HG02759 (cell line): Measurements from ENCODE around the gene JAZF1.

Experiments
- ATAC-seq: cut with Tn5 transposase; IDR thresholded peaks from one replicate; pipeline ENCODE4 v1.9.1; 2021; ENCODE audit warnings: mild to moderate bottlenecking, moderate library complexity; ENCODE audit not compliant: unreplicated experiment

The JAZF1 gene

GRCh38 chr7:28078036-28078901 lies 102.3 kb downstream of the JAZF1 start:
- no peak for ATAC-seq

- ATAC-seq: no peak
Observed at GRCh38 chr7:28077616-28078015, 103.0 kb downstream of the JAZF1 start.

- no peak for ATAC-seq
Observed at GRCh38 chr7:28076423-28077200, 104.0 kb downstream of the JAZF1 start.

- no peak for ATAC-seq
Observed at GRCh38 chr7:28075674-28076358, 104.8 kb downstream of the JAZF1 start.

GRCh38 chr7:28072876-28073514 lies 107.6 kb downstream of the JAZF1 start:
- no peak for ATAC-seq

GRCh38 chr7:28071570-28071969 lies 109.0 kb downstream of the JAZF1 start:
- ATAC-seq: no peak

GRCh38 chr7:28070297-28071055 lies 110.1 kb downstream of the JAZF1 start:
- ATAC-seq: no peak

- ATAC-seq: no peak
Observed at GRCh38 chr7:28069807-28070206, 110.8 kb downstream of the JAZF1 start.

- no peak for ATAC-seq
Observed at GRCh38 chr7:28069388-28069787, 111.2 kb downstream of the JAZF1 start.

GRCh38 chr7:28068811-28069216 lies 111.8 kb downstream of the JAZF1 start:
- ATAC-seq: no peak

- no peak for ATAC-seq
Observed at GRCh38 chr7:28067171-28067570, 113.4 kb downstream of the JAZF1 start.

GRCh38 chr7:28065721-28066285 lies 114.8 kb downstream of the JAZF1 start:
- no peak for ATAC-seq

- ATAC-seq: no peak
Observed at GRCh38 chr7:28065308-28065707, 115.3 kb downstream of the JAZF1 start.

- no peak for ATAC-seq
Observed at GRCh38 chr7:28064437-28064836, 116.2 kb downstream of the JAZF1 start.

GRCh38 chr7:28062197-28062991 lies 118.2 kb downstream of the JAZF1 start:
- peak; percentile 79 for ATAC-seq

GRCh38 chr7:28061824-28062196 lies 118.8 kb downstream of the JAZF1 start:
- peak; percentile 21 for ATAC-seq

GRCh38 chr7:28060371-28060950 lies 120.1 kb downstream of the JAZF1 start:
- no peak for ATAC-seq

GRCh38 chr7:28055161-28055544 lies 125.4 kb downstream of the JAZF1 start:
- ATAC-seq: no peak
